ENCODE measurements around the gene NACC2.

GRCh38 chr9:136083558-136084062 is 11.5 kb downstream of the NACC2 start:
- TF ChIP-seq CTCF (IDR thresholded peaks at IDR 0.05 in 2 of 3, conservative IDR thresholded peaks at IDR 0.05 in 1 of 3; ENCODE audit: control insufficient read depth in 2 of 3, extremely low read depth in 1 of 3, insufficient read depth in 1 of 3, low read depth in 3 of 3, low read length in 3 of 3) (no peak), ZNF274 (IDR thresholded peaks at IDR 0.05; ENCODE audit: insufficient read depth, insufficient read length) (no peak)

Measured in GM12878 (cell line).